Muscle layer of colon (tissue), 2 donors: ENCODE results near the gene ORMDL1.
"Not testable (repeated sequence)": the region's sequence is repeated elsewhere in the genome, so short reads cannot be mapped to it uniquely, and the experiment has no call there.

Experiments
- H3K27ac ChIP-seq: one replicate; pipeline ENCODE4 v1.7.0; 2013; ENCODE audit warnings: low read depth, mild to moderate bottlenecking, low read length, moderate library complexity
- H3K27me3 ChIP-seq, 2 donors: one replicate each; pipeline ENCODE4 v1.7.0; 2013; ENCODE audit warnings: low read length in 2 of 2, mild to moderate bottlenecking in 2 of 2; ENCODE audit not compliant: insufficient read depth in 2 of 2, control insufficient read depth in 1 of 2
- H3K36me3 ChIP-seq: one replicate; pipeline ENCODE4 v1.7.0; 2013; ENCODE audit warnings: mild to moderate bottlenecking, low read length; ENCODE audit not compliant: insufficient read depth
- H3K4me1 ChIP-seq: one replicate; pipeline ENCODE4 v1.7.0; 2013; ENCODE audit warnings: mild to moderate bottlenecking, low read length; ENCODE audit not compliant: insufficient read depth
- H3K4me3 ChIP-seq, 2 donors: one replicate each; pipeline ENCODE4 v1.7.0; 2013; ENCODE audit warnings: low read length in 2 of 2, low read depth in 1 of 2, mild to moderate bottlenecking in 1 of 2, moderate library complexity in 1 of 2
- H3K9ac ChIP-seq: one replicate; pipeline ENCODE4 v1.7.0; 2013; ENCODE audit warnings: low read length
- H3K9me3 ChIP-seq: one replicate; pipeline ENCODE4 v1.7.0; 2013; ENCODE audit warnings: mild to moderate bottlenecking, low read length
- donor health status: abdominal sarcoma.
- donor health status: Adenocarcinoma of cecum.

Gene ORMDL1

DNA sequence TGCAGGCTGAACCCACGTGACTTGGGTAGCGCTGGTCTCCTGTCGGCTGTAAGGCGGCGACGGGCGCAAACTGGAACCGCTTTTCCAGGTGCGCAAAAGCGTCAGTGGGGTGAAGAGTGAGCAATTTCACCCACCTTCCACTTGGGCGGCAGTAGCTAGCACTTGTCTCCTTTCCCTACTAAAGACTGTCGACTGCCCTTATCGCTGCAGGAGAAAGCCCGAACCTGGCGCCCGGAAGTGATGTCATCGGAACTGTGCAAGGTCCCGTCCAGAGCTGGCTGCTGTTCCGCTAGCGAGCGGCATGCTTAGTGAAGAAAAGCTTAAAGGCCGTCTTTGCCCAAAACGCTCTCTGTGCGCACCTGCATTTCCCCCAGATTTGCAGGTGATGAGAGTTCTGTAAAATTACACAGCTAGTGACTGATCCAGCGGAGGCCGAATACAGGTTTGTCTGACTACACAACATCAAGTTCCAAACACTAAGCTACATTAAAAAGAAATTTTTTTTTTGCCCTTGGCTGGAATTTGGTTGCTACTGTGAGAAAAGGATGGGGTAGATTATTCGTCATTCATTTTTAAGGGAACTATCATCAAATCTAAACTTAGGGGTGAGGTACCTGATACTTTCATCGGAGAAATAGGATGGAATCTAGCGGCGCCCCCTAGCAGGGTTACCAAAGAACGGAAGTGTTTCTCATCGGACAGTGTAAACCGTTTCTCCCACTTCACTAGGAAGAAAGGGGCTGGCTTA, 21.4 kb downstream of the ORMDL1 start, which contains the start of gene OSGEPL1:
Gene OSGEPL1 (minus strand): TSS at position 242 of the 748 bp plus-strand sequence. CDS start 1,152 bp downstream, outside the sequence.
- H3K4me3 ChIP-seq: peak within 1 kb of the TSS; percentile 63 to 68
- H3K9me3 ChIP-seq: no peaks in the 10 kb centered on the region
- no peaks in the 10 kb centered on the region for H3K36me3 ChIP-seq
- peak within 1 kb of the TSS; percentile 84 for H3K27ac ChIP-seq
- H3K27me3 ChIP-seq: no peaks in the 10 kb centered on the region
- peak within 1 kb of the TSS; percentile 51 for H3K9ac ChIP-seq
- H3K4me1 ChIP-seq: peaks cover 12% of the 10 kb centered on the region

DNA sequence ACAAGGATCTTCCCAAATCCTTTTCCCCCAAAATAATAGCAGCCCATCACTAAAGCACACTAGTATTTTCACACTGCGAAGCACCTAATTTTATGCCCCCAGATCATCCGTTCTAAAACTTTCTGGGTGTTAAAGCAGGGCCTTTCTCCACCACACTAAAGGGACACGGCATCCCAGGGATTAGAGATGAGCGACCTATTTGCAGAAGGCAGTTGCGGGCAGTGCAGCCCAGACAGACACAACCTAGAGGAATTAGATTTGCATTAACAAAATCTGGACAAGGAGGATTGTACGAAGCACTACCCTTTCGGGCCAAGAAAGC, 21.9 kb downstream of the ORMDL1 start:
- H3K4me1 ChIP-seq: peaks cover 12% of the 10 kb centered on the region
- H3K27me3 ChIP-seq: no peaks in the 10 kb centered on the region
- no peaks in the 10 kb centered on the region for H3K9me3 ChIP-seq
- H3K4me3 ChIP-seq: peak overlapping the region; percentile 63 to 68
- peak overlapping the region; percentile 84 for H3K27ac ChIP-seq
- peak overlapping the region; percentile 51 for H3K9ac ChIP-seq
- H3K36me3 ChIP-seq: no peaks in the 10 kb centered on the region

DNA sequence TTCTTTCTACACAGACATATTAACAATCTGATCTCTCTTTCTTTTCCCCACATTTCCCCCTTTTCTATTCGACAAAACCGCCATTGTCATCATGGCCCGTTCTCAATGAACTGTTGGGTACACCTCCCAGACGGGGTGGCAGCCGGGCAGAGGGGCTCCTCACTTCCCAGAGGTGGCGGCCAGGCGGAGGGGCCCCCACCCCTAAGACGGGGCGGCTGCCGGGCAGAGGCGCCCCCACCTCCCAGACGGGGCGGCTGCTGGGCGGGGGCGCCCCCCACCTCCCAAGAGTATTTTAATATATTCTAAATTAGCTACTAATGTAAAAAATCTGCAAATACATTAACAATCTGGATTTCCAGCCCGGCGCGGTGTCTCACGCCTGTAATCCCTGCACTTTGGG, 24.0 kb downstream of the ORMDL1 start:
- not testable (repeated sequence) for H3K4me3 ChIP-seq, H3K36me3 ChIP-seq, H3K27ac ChIP-seq, H3K27me3 ChIP-seq, H3K9me3 ChIP-seq, H3K9ac ChIP-seq
- peaks cover 12% of the 10 kb centered on the region for H3K4me1 ChIP-seq

DNA sequence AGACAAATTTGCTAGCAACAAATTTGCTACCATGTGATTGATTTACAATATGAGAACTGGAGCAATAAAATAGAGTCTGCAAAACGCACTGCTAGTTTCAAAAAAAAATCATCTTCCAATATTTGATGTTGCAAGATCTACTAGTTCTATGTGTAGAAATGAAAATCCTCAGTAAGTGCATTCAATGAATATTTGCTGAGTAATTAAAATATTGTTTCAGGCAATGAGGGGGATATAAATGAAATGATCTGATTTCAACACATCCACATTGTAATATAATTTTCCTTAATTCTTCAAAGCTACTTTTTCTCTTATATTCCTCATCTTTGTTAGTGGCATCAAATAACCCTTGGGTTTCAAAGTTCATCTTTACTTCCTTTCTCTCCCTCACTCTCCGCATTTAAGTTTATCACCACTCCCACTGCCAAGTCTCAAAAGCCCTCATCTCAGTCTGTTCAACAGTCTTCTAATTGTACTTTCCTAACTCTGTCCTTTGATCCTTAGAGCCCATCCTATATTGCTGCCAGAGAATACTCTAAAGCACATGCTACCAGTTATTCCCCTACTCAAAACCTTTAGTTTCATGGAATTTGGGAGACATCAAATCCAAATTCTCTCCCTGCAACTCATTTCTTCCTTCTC, 27.7 kb downstream of the ORMDL1 start:
- Histone ChIP-seq H3K4me1 (no peaks in the 10 kb centered on the region), H3K9me3 (no peaks in the 10 kb centered on the region), H3K9ac (no peak overlapping the region), H3K27me3 (no peaks in the 10 kb centered on the region), H3K27ac (no peak overlapping the region), H3K36me3 (peaks cover 10% of the 10 kb centered on the region), H3K4me3 (no peak overlapping the region)

DNA sequence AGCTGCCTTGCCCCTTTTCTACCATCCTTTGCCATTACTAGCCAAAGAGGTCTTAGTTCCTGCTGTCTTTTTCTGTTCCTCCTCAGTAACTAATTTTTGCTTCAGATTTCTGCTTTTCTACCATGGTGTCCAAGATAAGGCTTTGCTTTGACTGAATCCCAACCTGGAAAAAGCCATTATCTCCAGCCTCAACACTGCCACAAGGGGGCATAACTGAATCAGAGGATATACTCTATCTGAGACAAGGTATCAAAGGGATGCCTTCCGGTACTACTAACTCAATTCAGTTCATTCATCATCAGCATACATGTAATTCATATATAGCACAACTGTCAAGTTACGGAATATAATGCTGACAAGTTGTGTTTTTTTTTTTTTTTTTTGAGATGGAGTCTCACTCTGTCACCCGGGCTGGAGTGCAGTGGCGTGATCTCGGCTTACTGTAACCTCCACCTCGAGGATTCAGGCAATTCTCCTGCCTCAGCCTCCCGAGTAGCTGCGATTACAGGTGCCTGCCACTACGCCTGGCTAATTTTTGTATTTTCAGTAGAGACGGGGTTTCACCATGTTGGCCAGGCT, 33.0 kb downstream of the ORMDL1 start:
- Histone ChIP-seq H3K4me3 (no peak overlapping the region), H3K36me3 (peaks cover 18% of the 10 kb centered on the region), H3K27ac (no peak overlapping the region), H3K9me3 (no peaks in the 10 kb centered on the region), H3K9ac (no peak overlapping the region), H3K4me1 (no peaks in the 10 kb centered on the region), H3K27me3 (no peaks in the 10 kb centered on the region)

DNA sequence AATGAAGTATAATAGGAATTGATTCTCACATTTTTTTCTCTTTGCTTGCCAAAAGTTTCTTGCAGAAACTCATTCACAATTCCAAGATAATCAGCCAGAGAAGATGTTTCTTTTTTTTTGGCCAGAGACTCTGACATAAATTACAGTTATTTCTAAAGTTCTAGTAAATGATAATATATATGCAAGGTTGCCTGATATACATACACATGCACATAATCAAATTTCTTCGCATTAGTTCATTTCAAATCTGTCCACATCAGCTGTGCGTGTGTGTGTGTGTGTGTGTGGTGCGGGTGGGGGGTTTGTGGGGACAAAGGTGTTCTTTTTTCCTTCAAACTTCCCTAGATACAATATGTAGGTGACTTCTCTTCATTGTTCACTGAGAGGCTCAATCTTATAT, 54.7 kb downstream of the ORMDL1 start:
- no peaks in the 10 kb centered on the region for H3K4me1 ChIP-seq
- H3K36me3 ChIP-seq: no peaks in the 10 kb centered on the region
- H3K27ac ChIP-seq: no peak overlapping the region
- no peaks in the 10 kb centered on the region for H3K9me3 ChIP-seq
- no peaks in the 10 kb centered on the region for H3K27me3 ChIP-seq
- H3K4me3 ChIP-seq: no peak overlapping the region
- no peak overlapping the region for H3K9ac ChIP-seq

DNA sequence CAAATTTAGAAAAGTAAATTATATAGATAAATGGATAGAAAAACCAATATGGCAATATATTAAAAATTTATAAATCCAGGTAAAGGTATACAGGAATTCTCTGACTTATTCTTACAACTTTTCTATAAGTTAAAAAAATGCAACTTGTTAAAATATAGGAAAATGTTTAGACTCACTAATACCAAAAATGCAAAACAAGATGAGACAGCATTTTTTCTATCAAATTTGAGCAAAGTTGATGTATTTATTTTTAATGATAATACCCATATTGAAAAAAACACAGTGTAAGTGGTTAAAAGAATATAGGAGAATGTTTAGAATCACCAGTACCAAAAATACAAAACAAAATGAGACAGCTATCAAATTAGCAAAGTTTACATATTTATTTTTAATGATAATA, 57.3 kb downstream of the ORMDL1 start:
- H3K9me3 ChIP-seq: no peaks in the 10 kb centered on the region
- H3K27ac ChIP-seq: no peak overlapping the region
- H3K9ac ChIP-seq: no peak overlapping the region
- H3K4me3 ChIP-seq: no peak overlapping the region
- H3K4me1 ChIP-seq: no peaks in the 10 kb centered on the region
- H3K36me3 ChIP-seq: no peaks in the 10 kb centered on the region
- H3K27me3 ChIP-seq: no peaks in the 10 kb centered on the region

DNA sequence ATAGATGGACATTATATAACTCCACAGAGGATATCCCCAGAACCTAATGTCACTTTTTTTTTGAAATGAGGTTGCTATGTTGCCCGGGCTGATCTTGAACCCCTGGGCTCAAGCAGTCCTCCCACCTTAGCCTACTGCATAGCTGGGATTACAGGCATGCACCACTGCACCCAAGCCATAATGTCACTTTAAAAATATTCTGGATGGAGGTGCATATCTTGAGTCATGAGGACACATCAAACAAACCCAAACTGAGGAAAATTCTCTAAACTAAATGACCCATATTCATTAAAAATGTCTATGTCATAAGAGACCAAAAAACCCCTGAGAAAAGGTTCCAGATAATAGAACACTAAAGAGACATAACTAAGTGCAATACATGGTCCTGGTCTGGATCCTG, 57.9 kb downstream of the ORMDL1 start:
- Histone ChIP-seq H3K27me3 (no peaks in the 10 kb centered on the region), H3K4me1 (no peaks in the 10 kb centered on the region), H3K27ac (no peak overlapping the region), H3K9me3 (no peaks in the 10 kb centered on the region), H3K36me3 (no peaks in the 10 kb centered on the region), H3K9ac (no peak overlapping the region), H3K4me3 (no peak overlapping the region)

DNA sequence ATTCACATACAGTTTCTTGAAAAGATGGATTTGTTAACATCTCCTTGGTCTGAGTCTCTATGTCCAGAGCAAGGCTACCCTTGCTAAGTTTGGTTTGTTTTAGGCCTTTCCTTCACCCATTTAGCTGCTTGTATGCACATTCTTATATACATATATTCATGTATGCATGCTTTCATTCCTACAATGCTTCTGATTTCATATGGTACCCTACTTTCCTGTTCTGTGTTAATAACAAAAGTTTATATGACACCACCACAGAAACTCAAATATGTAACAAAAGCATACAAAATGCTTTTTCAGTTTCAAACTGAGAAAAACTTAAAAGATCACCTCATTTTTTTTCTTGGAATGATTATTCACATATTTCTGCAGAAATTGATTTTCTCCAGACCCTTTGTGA, 60.9 kb downstream of the ORMDL1 start:
- no peak overlapping the region for H3K27ac ChIP-seq
- H3K4me1 ChIP-seq: no peaks in the 10 kb centered on the region
- no peaks in the 10 kb centered on the region for H3K9me3 ChIP-seq
- H3K36me3 ChIP-seq: no peaks in the 10 kb centered on the region
- no peak overlapping the region for H3K4me3 ChIP-seq
- H3K27me3 ChIP-seq: no peaks in the 10 kb centered on the region
- no peak overlapping the region for H3K9ac ChIP-seq
